ENCODE measurements around the gene SNCB. TPM values are rescaled to one million over a fixed set of nuclear protein-coding genes. Genes with fewer than 3 reads are reported as not detected.

The SNCB gene
- total RNA-seq, 1 donor from 2014 or later, result not detected

DNA sequence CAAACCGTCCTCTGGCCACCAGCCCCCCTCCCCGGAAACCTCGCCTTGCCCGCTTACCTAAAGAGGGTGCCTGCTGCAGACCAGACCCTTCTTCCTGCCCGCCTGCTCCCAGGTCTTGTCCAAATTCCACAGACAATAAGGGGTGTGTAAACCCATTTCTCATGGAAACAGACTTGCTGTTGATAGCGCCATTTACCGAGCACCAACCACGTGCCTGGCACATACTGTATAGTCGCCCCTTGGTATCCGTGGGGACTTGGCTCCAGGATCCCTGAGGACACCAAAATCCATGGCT lies 56.1 kb downstream of the SNCB start:
- no peak for DNase-seq (ENCODE audit: low spot score)
- Histone ChIP-seq H3K9me3 (ENCODE audit: low read depth) (no peaks in the 10 kb centered on the region), H3K79me2 (ENCODE audit: low read depth) (no peaks in the 10 kb centered on the region), H3F3A (ENCODE audit: low read depth) (no peaks in the 10 kb centered on the region), H4K20me1 (ENCODE audit: low read depth) (no peaks in the 10 kb centered on the region), H3K4me2 (no peak overlapping the region), H3K4me1 (no peaks in the 10 kb centered on the region), H2AFZ (replicated peaks) (peak overlapping the region; percentile 30), H3K27me3 (peaks cover 7% of the 10 kb centered on the region), H3K9ac (no peak overlapping the region), H3K4me3 (no peak overlapping the region), H3K36me3 (no peaks in the 10 kb centered on the region), H3K27ac (no peak overlapping the region)
- Mint-ChIP-seq H3K36me3 (no peaks in the 10 kb centered on the region), H3K4me3 (no peak overlapping the region), H3K27me3 (ENCODE audit: insufficient read depth, low read depth) (peaks cover 13% of the 10 kb centered on the region), H3K27ac (peak overlapping the region; percentile 29), H3K9me3 (no peaks in the 10 kb centered on the region), H3K4me1 (peaks cover 8% of the 10 kb centered on the region)
- TF ChIP-seq, protein P1, sequence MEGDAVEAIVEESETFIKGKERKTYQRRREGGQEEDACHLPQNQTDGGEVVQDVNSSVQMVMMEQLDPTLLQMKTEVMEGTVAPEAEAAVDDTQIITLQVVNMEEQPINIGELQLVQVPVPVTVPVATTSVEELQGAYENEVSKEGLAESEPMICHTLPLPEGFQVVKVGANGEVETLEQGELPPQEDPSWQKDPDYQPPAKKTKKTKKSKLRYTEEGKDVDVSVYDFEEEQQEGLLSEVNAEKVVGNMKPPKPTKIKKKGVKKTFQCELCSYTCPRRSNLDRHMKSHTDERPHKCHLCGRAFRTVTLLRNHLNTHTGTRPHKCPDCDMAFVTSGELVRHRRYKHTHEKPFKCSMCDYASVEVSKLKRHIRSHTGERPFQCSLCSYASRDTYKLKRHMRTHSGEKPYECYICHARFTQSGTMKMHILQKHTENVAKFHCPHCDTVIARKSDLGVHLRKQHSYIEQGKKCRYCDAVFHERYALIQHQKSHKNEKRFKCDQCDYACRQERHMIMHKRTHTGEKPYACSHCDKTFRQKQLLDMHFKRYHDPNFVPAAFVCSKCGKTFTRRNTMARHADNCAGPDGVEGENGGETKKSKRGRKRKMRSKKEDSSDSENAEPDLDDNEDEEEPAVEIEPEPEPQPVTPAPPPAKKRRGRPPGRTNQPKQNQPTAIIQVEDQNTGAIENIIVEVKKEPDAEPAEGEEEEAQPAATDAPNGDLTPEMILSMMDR (IDR thresholded peaks at IDR 0.05), result no peak
- TF ChIP-seq EZH2phosphoT487 (IDR thresholded peaks at IDR 0.05), result no peak
- TF ChIP-seq EZH2 (IDR thresholded peaks at IDR 0.05), result no peak

DNA sequence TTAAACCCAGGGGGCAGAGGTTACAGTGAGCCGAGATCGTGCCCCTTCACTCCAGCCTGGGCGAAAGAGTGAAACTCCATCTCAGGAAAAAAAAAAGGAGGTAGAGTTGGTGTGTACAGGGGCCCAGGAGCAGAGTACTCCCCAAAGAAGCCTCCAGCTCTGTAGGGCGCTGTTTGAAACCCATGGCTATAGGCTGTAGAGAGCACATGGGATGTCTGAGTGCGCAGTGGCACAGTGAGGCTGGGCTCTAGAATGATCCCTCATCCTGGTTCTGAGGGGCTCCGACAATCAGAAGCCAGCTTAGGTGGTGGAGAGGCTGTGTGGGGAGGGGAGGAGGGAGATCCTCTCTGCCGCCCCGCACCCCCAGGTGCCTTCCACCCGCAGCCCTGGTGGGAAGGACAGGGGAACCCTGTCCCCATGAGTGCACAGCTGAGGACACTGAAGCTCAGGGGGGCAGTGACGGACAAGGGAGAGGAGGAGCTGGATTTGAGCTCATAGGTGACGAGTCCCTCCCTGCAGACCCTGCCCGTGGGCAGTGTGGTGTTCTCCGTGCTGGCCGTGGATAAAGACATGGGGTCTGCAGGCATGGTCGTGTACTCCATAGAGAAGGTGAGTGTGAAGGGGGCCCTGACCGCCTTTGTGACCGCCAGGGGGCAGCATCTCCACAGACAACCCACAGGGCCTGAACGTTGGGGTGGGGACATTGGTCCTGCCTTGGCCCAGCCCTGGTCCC lies 56.6 kb downstream of the SNCB start:
- Histone ChIP-seq H3K27me3 (peaks cover 2% of the 10 kb centered on the region), H3K9ac (no peak overlapping the region), H3K79me2 (ENCODE audit: low read depth) (no peaks in the 10 kb centered on the region), H3K36me3 (no peaks in the 10 kb centered on the region), H2AFZ (replicated peaks) (peak overlapping the region; percentile 30), H3K4me3 (no peak overlapping the region), H4K20me1 (ENCODE audit: low read depth) (no peaks in the 10 kb centered on the region), H3F3A (ENCODE audit: low read depth) (no peaks in the 10 kb centered on the region), H3K27ac (no peak overlapping the region), H3K9me3 (ENCODE audit: low read depth) (no peaks in the 10 kb centered on the region), H3K4me2 (no peak overlapping the region), H3K4me1 (no peaks in the 10 kb centered on the region)
- peak overlapping the region; percentile 29 for H3K27ac Mint-ChIP-seq
- H3K27me3 Mint-ChIP-seq (ENCODE audit: insufficient read depth, low read depth), result peaks cover 13% of the 10 kb centered on the region
- H3K4me3 Mint-ChIP-seq, result no peak overlapping the region
- TF ChIP-seq, protein P1 (IDR thresholded peaks at IDR 0.05), result peak; percentile 82
- TF ChIP-seq EZH2 (IDR thresholded peaks at IDR 0.05), result no peak
- H3K9me3 Mint-ChIP-seq, result no peaks in the 10 kb centered on the region
- peak; percentile 75 for DNase-seq (ENCODE audit: low spot score)
- peaks cover 8% of the 10 kb centered on the region for H3K4me1 Mint-ChIP-seq
- H3K36me3 Mint-ChIP-seq, result no peaks in the 10 kb centered on the region

Small RNA genes within 50 kb of the gene (microRNA-seq; reads per million reads assigned to microRNA genes)
- gene MIR4281, result not detected

Small RNA genes within 50 kb of the gene (small RNA-seq; reads per million reads assigned to genes)
- not detected for gene MIR4281

Other genes starting within 250 kb of the SNCB start
- 10.3 and 14.5 TPM in 2 replicates for gene NOP16, start 241.9 kb downstream of the SNCB start, total RNA-seq (ENCODE audit: low replicate concordance)
- gene HIGD2A, start 241.8 kb downstream of the SNCB start, total RNA-seq (ENCODE audit: low replicate concordance), result 40.1 and 65.6 TPM in 2 replicates
- 12.6 and 29.2 TPM in 2 replicates for gene CLTB, start 214.0 kb downstream of the SNCB start, total RNA-seq (ENCODE audit: low replicate concordance)
- gene FAF2, start 182.1 kb downstream of the SNCB start, total RNA-seq (ENCODE audit: low replicate concordance), result 32.3 and 33.4 TPM in 2 replicates
- gene RNF44, start 93.1 kb downstream of the SNCB start, total RNA-seq (ENCODE audit: low replicate concordance), result 11.7 and 38.7 TPM in 2 replicates
- not detected in 2 replicates for gene CDHR2, start 81.2 kb downstream of the SNCB start, total RNA-seq (ENCODE audit: low replicate concordance)
- 0.67 and 3.7 TPM in 2 replicates for gene GPRIN1, start 20.4 kb downstream of the SNCB start, total RNA-seq (ENCODE audit: low replicate concordance)
- gene EIF4E1B, start 141 bp upstream of the SNCB start, total RNA-seq (ENCODE audit: low replicate concordance), result 0.06 and 0.68 TPM in 2 replicates
- 25.9 and 51.7 TPM in 2 replicates for gene TSPAN17, start 16.9 kb upstream of the SNCB start, total RNA-seq (ENCODE audit: low replicate concordance)
- 1.2 and 3.6 TPM in 2 replicates for gene UNC5A, start 180.0 kb upstream of the SNCB start, total RNA-seq (ENCODE audit: low replicate concordance)